ENCODE measurements around the gene TBC1D23.
A peak's percentile ranks its signal among the peaks of the same experiment; 100 is the strongest.
"Not testable (repeated sequence)": the region's sequence is repeated elsewhere in the genome, so short reads cannot be mapped to it uniquely, and the experiment has no call there.

Gene TBC1D23

DNA sequence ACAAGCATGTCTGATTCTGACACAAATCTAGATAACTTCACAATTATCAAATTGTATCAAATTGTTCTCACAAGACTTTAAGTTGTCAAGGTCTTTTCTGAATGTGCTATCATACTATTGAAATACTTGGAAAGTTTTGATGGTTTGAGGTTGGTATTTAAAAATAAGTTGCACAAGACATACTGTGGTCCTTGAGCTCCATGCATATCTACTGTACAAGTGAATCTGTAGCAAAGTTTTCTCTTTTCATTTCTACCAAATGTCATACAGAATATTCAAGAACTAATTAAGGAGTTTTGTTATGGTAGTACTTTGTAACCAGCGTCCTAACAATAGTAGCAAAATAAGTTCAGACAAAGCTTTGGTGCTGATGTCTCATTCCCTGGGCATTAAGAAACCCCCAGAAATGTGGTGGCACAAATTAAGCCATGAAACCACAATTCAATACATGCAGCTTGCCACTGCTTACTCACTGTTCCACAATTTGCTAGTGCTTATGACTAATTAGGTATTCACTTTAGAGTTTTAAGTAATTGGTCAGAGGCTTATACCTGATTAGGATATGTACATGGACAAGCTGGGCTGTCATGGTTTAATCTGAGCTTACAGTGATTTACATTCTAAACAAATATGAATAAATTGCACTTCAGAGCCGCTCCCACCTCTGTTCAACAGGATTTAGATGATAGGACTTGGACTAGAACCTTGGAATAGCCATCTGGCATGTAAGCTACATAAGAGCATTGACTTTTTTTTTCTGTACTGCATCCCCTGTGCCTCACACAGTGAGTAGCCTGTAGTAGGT is 8.8 kb downstream of the TBC1D23 start:
- H3K4me2 ChIP-seq (ENCODE audit: low read length), result no peak overlapping the region

GRCh38 chr3:100270215-100270583 is 9.4 kb downstream of the TBC1D23 start:
- Histone ChIP-seq H2BK120ac (ENCODE audit: insufficient read depth, low read length, poor library complexity) (no peak overlapping the region), H3K18ac (ENCODE audit: low read length) (no peak overlapping the region), H4K8ac (ENCODE audit: low read depth, low read length) (no peak overlapping the region), H3K14ac (ENCODE audit: low read length) (no peak overlapping the region), H3K23ac (ENCODE audit: low read length) (no peak overlapping the region), H2AFZ (ENCODE audit: insufficient read depth, low read length, poor library complexity) (no peak overlapping the region), H3K9me3 (ENCODE audit: insufficient read depth, low read depth, low read length) (no peaks in the 10 kb centered on the region), H4K12ac (ENCODE audit: low read depth, low read length) (no peak overlapping the region), H3K4me1 (ENCODE audit: control insufficient read depth in 1 of 2, insufficient read depth in 2 of 2, low read length in 2 of 2) (no peaks in the 10 kb centered on the region), H3K4ac (ENCODE audit: low read depth, low read length) (no peak overlapping the region), H2BK5ac (ENCODE audit: low read depth, low read length, poor library complexity) (no peak overlapping the region), H3K27me3 (ENCODE audit: insufficient read depth, low read length) (no peaks in the 10 kb centered on the region), H3K36me3 (ENCODE audit: control insufficient read depth in 1 of 2, insufficient read depth in 2 of 2, low read length in 2 of 2) (no peaks in the 10 kb centered on the region), H3K79me1 (ENCODE audit: low read length) (no peaks in the 10 kb centered on the region), H3K79me2 (ENCODE audit: control insufficient read depth, insufficient read depth, low read length, poor library complexity) (peaks cover under 1% of the 10 kb centered on the region), H3K27ac (ENCODE audit: low read depth, low read length) (no peak overlapping the region), H2BK12ac (ENCODE audit: low read length) (no peak overlapping the region), H3K9ac (ENCODE audit: low read length) (no peak overlapping the region), H3K4me2 (ENCODE audit: low read length) (no peak overlapping the region), H4K91ac (ENCODE audit: low read depth, low read length) (no peak overlapping the region), H2AK5ac (ENCODE audit: low read length) (no peak overlapping the region), H3K4me3 (ENCODE audit: low read depth, low read length) (no peak overlapping the region)
- DNase-seq, result no peak
- WGBS (ENCODE audit: extremely low coverage, insufficient coverage, insufficient read length), result no CpG with 5 or more reads among the region's 2 CpGs

More for the DNA sequence above, 8.8 kb downstream of the TBC1D23 start:
- Histone ChIP-seq H4K91ac (ENCODE audit: low read depth, low read length) (no peak overlapping the region), H4K8ac (ENCODE audit: low read depth, low read length) (no peak overlapping the region), H3K79me2 (ENCODE audit: control insufficient read depth, insufficient read depth, low read length, poor library complexity) (no peaks in the 10 kb centered on the region), H3K9ac (ENCODE audit: low read length) (no peak overlapping the region), H2BK5ac (ENCODE audit: low read depth, low read length, poor library complexity) (no peak overlapping the region), H3K4me3 (ENCODE audit: low read depth, low read length) (no peak overlapping the region), H2BK12ac (ENCODE audit: low read length) (no peak overlapping the region), H2AFZ (ENCODE audit: insufficient read depth, low read length, poor library complexity) (no peak overlapping the region), H3K27me3 (ENCODE audit: insufficient read depth, low read length) (no peaks in the 10 kb centered on the region), H3K14ac (ENCODE audit: low read length) (no peak overlapping the region), H3K4ac (ENCODE audit: low read depth, low read length) (no peak overlapping the region), H3K79me1 (ENCODE audit: low read length) (no peaks in the 10 kb centered on the region), H3K9me3 (ENCODE audit: insufficient read depth, low read depth, low read length) (no peaks in the 10 kb centered on the region), H2BK120ac (ENCODE audit: insufficient read depth, low read length, poor library complexity) (no peak overlapping the region), H3K27ac (ENCODE audit: low read depth, low read length) (no peak overlapping the region), H4K12ac (ENCODE audit: low read depth, low read length) (no peak overlapping the region), H3K4me1 (ENCODE audit: control insufficient read depth in 1 of 2, insufficient read depth in 2 of 2, low read length in 2 of 2) (no peaks in the 10 kb centered on the region), H3K18ac (ENCODE audit: low read length) (no peak overlapping the region), H2AK5ac (ENCODE audit: low read length) (no peak overlapping the region), H3K23ac (ENCODE audit: low read length) (no peak overlapping the region), H3K36me3 (ENCODE audit: control insufficient read depth in 1 of 2, insufficient read depth in 2 of 2, low read length in 2 of 2) (no peaks in the 10 kb centered on the region)
- WGBS (ENCODE audit: extremely low coverage, insufficient coverage, insufficient read length), result no CpG with 5 or more reads among the region's 2 CpGs
- peak; percentile 57 to 76 for DNase-seq

DNA sequence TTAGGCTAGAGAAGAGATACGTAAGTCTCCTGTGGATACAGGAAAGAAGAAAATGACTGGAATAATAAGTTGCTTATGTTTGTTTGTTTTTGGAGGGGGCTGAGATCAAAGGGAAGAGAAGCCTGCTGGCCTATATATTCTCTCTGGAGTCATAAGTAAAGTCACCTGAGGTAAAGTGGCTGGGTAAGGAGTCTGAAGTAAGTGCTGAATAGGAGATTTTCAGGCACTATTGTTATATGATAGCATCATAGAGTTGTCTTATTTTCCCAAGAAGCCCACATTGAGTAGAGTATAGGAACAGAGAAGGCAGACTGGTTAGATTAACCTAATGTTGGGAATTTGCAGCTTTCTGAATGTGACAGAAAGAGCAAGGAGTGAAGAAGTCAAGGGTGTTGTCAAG is 10.7 kb downstream of the TBC1D23 start:
- Histone ChIP-seq H3K23ac (ENCODE audit: low read length) (no peak overlapping the region), H4K8ac (ENCODE audit: low read depth, low read length) (no peak overlapping the region), H2AFZ (ENCODE audit: insufficient read depth, low read length, poor library complexity) (no peak overlapping the region), H3K27me3 (ENCODE audit: insufficient read depth, low read length) (no peaks in the 10 kb centered on the region), H3K79me2 (ENCODE audit: control insufficient read depth, insufficient read depth, low read length, poor library complexity) (peaks cover 2% of the 10 kb centered on the region), H2BK12ac (ENCODE audit: low read length) (no peak overlapping the region), H2BK5ac (ENCODE audit: low read depth, low read length, poor library complexity) (no peak overlapping the region), H3K27ac (ENCODE audit: low read depth, low read length) (no peak overlapping the region), H3K4me3 (ENCODE audit: low read depth, low read length) (no peak overlapping the region), H2AK5ac (ENCODE audit: low read length) (no peak overlapping the region), H3K18ac (ENCODE audit: low read length) (no peak overlapping the region), H2BK120ac (ENCODE audit: insufficient read depth, low read length, poor library complexity) (no peak overlapping the region), H3K36me3 (ENCODE audit: control insufficient read depth in 1 of 2, insufficient read depth in 2 of 2, low read length in 2 of 2) (no peaks in the 10 kb centered on the region), H3K4me1 (ENCODE audit: control insufficient read depth in 1 of 2, insufficient read depth in 2 of 2, low read length in 2 of 2) (no peaks in the 10 kb centered on the region), H3K9me3 (ENCODE audit: insufficient read depth, low read depth, low read length) (no peaks in the 10 kb centered on the region), H3K4me2 (ENCODE audit: low read length) (no peak overlapping the region), H3K9ac (ENCODE audit: low read length) (no peak overlapping the region), H3K79me1 (ENCODE audit: low read length) (no peaks in the 10 kb centered on the region), H4K12ac (ENCODE audit: low read depth, low read length) (no peak overlapping the region), H3K4ac (ENCODE audit: low read depth, low read length) (no peak overlapping the region), H4K91ac (ENCODE audit: low read depth, low read length) (no peak overlapping the region), H3K14ac (ENCODE audit: low read length) (no peak overlapping the region)
- no peak for DNase-seq
- no CpG with 5 or more reads among the region's 1 CpG for WGBS (ENCODE audit: extremely low coverage, insufficient coverage, insufficient read length)

DNA sequence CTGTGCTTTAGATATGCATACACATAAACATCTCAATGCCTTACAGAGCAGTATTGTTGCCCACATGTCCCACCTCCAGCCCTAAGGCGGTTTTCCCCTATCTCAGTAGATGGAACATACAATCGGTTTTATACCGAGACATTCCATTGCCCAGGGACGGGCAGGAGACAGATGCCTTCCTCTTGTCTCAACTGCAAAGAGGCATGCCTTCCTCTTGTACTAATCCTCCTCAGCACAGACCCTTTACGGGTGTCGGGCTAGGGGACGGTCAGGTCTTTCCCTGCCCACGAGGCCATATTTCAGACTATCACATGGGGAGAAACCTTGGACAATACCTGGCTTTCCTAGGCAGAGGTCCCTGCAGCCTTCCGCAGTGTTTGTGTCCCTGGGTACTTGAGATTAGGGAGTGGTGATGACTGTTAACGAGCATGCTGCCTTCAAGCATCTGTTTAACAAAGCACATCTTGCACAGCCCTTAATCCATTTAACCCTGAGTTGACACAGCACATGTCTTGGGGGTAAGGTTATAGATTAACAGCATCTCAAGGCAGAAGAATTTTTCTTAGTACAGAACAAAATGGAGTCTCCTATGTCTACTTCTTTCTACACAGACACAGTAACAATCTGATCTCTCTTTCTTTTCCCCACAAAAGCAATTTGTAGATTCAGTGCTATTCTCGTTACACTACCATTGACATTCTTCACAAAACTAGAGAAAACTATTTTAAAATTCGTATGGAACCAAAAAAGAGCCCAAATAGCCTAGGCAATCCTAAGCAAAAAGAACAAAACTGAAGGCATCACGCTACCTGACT is 12.2 kb downstream of the TBC1D23 start:
- no CpG with 5 or more reads among the region's 13 CpGs for WGBS (ENCODE audit: extremely low coverage, insufficient coverage, insufficient read length)
- not testable (repeated sequence) for H2AK5ac ChIP-seq (ENCODE audit: low read length); H4K91ac ChIP-seq (ENCODE audit: low read depth, low read length); H2BK5ac ChIP-seq (ENCODE audit: low read depth, low read length, poor library complexity); H3K18ac ChIP-seq (ENCODE audit: low read length); H3K4me3 ChIP-seq (ENCODE audit: low read depth, low read length); H4K12ac ChIP-seq (ENCODE audit: low read depth, low read length); H3K79me2 ChIP-seq (ENCODE audit: control insufficient read depth, insufficient read depth, low read length, poor library complexity); H3K27ac ChIP-seq (ENCODE audit: low read depth, low read length); H3K27me3 ChIP-seq (ENCODE audit: insufficient read depth, low read length); H4K8ac ChIP-seq (ENCODE audit: low read depth, low read length); H3K4me1 ChIP-seq (ENCODE audit: control insufficient read depth in 1 of 2, insufficient read depth in 2 of 2, low read length in 2 of 2); H3K9me3 ChIP-seq (ENCODE audit: insufficient read depth, low read depth, low read length); H3K9ac ChIP-seq (ENCODE audit: low read length); H3K4ac ChIP-seq (ENCODE audit: low read depth, low read length); H3K79me1 ChIP-seq (ENCODE audit: low read length); H3K23ac ChIP-seq (ENCODE audit: low read length); H3K36me3 ChIP-seq (ENCODE audit: control insufficient read depth in 1 of 2, insufficient read depth in 2 of 2, low read length in 2 of 2); H2BK120ac ChIP-seq (ENCODE audit: insufficient read depth, low read length, poor library complexity); H2AFZ ChIP-seq (ENCODE audit: insufficient read depth, low read length, poor library complexity); H3K4me2 ChIP-seq (ENCODE audit: low read length); H2BK12ac ChIP-seq (ENCODE audit: low read length); H3K14ac ChIP-seq (ENCODE audit: low read length)
- DNase-seq, result peak in 1 of 2 donors; percentile 38

Data from trophoblast cell (in vitro differentiated cells and primary cell).